Hepatocyte (in vitro differentiated cells): Measurements from ENCODE around the gene GPD1L. TPM values are rescaled to one million over a fixed set of nuclear protein-coding genes. Genes with fewer than 3 reads are reported as not detected.

Experiments used
- DNase-seq: peaks from one replicate; pipeline ENCODE4 v3.0.0-alpha.2; 2016; ENCODE audit warnings: low spot score
- H2AFZ ChIP-seq: fragments of 200-600 bp; sonication (generic); 2 replicates; pipeline ENCODE4 v1.6.0; 2016; ENCODE audit warnings: antibody characterized with exemption, mild to moderate bottlenecking
- H3K27ac ChIP-seq: fragments of 200-600 bp; sonication (generic); 2 replicates; pipeline ENCODE4 v1.5.1; 2016; ENCODE audit warnings: mild to moderate bottlenecking
- H3K27me3 ChIP-seq: fragments of 200-600 bp; sonication (generic); 2 replicates; pipeline ENCODE4 v1.6.1; 2016
- H3K36me3 ChIP-seq: fragments of 200-600 bp; sonication (generic); replicated peaks from 2 replicates; pipeline ENCODE4 v1.5.1; 2016; ENCODE audit warnings: low read depth; ENCODE audit not compliant: insufficient read depth
- H3K4me1 ChIP-seq: fragments of 200-600 bp; sonication (generic); 2 replicates; pipeline ENCODE4 v1.5.1; 2016; ENCODE audit warnings: mild to moderate bottlenecking, moderate library complexity; ENCODE audit not compliant: insufficient read depth
- H3K4me2 ChIP-seq: fragments of 200-600 bp; sonication (generic); 2 replicates; pipeline ENCODE4 v1.6.0; 2016
- H3K4me3 ChIP-seq: fragments of 200-600 bp; sonication (generic); 2 replicates; pipeline ENCODE4 v1.5.1; 2016; ENCODE audit warnings: mild to moderate bottlenecking
- H3K79me2 ChIP-seq: fragments of 200-600 bp; sonication (generic); 2 replicates; pipeline ENCODE4 v1.6.0; 2017; ENCODE audit warnings: mild to moderate bottlenecking
- H3K9me2 ChIP-seq: fragments of 200-600 bp; sonication (generic); replicated peaks from 2 replicates; pipeline ENCODE4 v1.6.0; 2017; ENCODE audit warnings: mild to moderate bottlenecking; ENCODE audit not compliant: insufficient read depth
- H3K9me3 ChIP-seq: fragments of 200-600 bp; sonication (generic); 2 replicates; pipeline ENCODE4 v1.5.1; 2016; ENCODE audit warnings: low read depth, mild to moderate bottlenecking
- H4K20me1 ChIP-seq: fragments of 200-600 bp; sonication (generic); 2 replicates; pipeline ENCODE4 v1.6.0; 2016; ENCODE audit warnings: mild to moderate bottlenecking; ENCODE audit not compliant: insufficient read depth, poor library complexity, severe bottlenecking
- CTCF ChIP-seq: fragments of 200-600 bp; sonication (generic); IDR thresholded peaks from 2 replicates; pipeline ENCODE4 v1.5.1; 2016; ENCODE audit warnings: antibody characterized with exemption, mild to moderate bottlenecking; ENCODE audit not compliant: poor library complexity
- EZH2 ChIP-seq: fragments of 200-600 bp; sonication (generic); IDR thresholded peaks from 2 replicates; pipeline ENCODE4 v1.6.1; 2016; ENCODE audit warnings: antibody characterized with exemption, mild to moderate bottlenecking, borderline replicate concordance
- EZH2phosphoT487 ChIP-seq: fragments of 200-600 bp; sonication (generic); IDR thresholded peaks from one replicate; pipeline ENCODE4 v1.6.1; 2018; ENCODE audit warnings: antibody characterized with exemption, mild to moderate bottlenecking, low read depth, moderate library complexity; ENCODE audit not compliant: unreplicated experiment, severe bottlenecking
- WGBS: methylation state at CpG from one replicate; pipeline ENCODE4 v1.1.6; 2016; ENCODE audit warnings: low lambda C conversion rate; ENCODE audit errors: missing lambda C conversion rate; 5-methylcytosine and 5-hydroxymethylcytosine counted together
- polyA plus RNA-seq: library from polyadenylated mRNA; unstranded; fragments of >200 nt; fragmentation: Nextera tagmentation; extraction: Ambion mirVana; gene quantifications from 2 replicates; pipeline ENCODE4 v1.2.1, GENCODE V29; 2016
- total RNA-seq: library from RNA; depleted of rRNA; stranded (reverse); fragments of >200 nt; gene quantifications from 2 replicates; pipeline ENCODE4 v1.2.3, GENCODE V29; 2014

The GPD1L gene
- total and polyA plus RNA-seq, 2 experiments from 2014 or later: 6.8 to 15.2 TPM

- no peak overlapping the region for H3K4me2 ChIP-seq
- TF ChIP-seq EZH2phosphoT487 (no peak), CTCF (no peak), EZH2 (no peak)
- H3K4me3 ChIP-seq: no peak overlapping the region
- no peaks in the 10 kb centered on the region for H4K20me1 ChIP-seq
- H3K9me3 ChIP-seq: no peaks in the 10 kb centered on the region
- no peaks in the 10 kb centered on the region for H3K4me1 ChIP-seq
- H3K79me2 ChIP-seq: peaks cover under 1% of the 10 kb centered on the region
- no peaks in the 10 kb centered on the region for H3K36me3 ChIP-seq
- WGBS: 67% methylated on average over 2 of the region's 2 CpGs
- no peak overlapping the region for H2AFZ ChIP-seq
- no peak for DNase-seq
- no peaks in the 10 kb centered on the region for H3K27me3 ChIP-seq
- H3K9me2 ChIP-seq: no peaks in the 10 kb centered on the region
- no peak overlapping the region for H3K27ac ChIP-seq
Measured at GRCh38 chr3:32132706-32133105, 26.3 kb downstream of the GPD1L start.

DNA sequence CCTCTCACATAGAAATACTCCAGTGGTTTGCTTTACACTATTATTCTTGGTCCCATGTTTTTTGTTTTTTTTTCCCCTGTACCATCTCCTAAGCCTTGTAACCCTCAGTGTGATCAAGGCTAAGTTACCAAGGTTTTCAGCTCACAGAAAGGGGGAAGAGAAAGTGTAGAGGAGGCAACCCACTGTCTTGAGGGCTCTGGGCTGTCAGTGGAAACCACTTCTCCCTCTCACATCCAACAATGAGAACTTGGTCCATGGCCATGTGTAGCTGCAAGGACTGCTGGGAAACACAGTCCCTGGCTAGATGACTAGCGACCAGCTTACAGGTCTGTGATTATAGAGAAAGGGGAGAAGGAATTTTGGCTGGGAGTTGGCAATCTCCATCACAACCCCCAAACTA lies 30.3 kb downstream of the GPD1L start:
- 100% methylated on average over 1 of the region's 1 CpG for WGBS
- no peaks in the 10 kb centered on the region for H3K4me1 ChIP-seq

DNA sequence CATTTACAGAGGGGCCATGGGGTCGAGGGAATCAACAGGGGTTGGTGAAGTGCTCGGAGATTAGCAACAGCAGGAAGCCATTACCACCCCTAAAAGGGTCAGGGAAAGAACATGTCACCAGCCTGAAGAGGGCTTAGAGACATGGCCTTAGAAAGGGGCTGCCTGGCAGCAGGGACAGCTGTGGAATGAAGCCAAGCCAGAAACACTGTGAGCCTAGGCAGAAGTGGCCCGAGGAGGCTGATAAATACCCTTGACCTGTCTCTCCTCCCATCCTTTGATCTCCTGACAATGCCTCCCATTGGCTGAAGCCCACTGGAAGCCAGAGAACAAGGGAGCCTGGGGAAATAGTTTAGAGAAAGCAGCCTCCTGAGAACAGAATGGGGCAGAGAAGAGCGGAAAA lies 31.4 kb downstream of the GPD1L start:
- Histone ChIP-seq H3K4me1 (no peaks in the 10 kb centered on the region), H3K36me3 (no peaks in the 10 kb centered on the region), H3K27ac (no peak overlapping the region), H4K20me1 (no peaks in the 10 kb centered on the region), H3K4me3 (no peak overlapping the region), H3K4me2 (no peak overlapping the region), H3K27me3 (no peaks in the 10 kb centered on the region), H3K9me3 (no peaks in the 10 kb centered on the region), H2AFZ (no peak overlapping the region), H3K9me2 (no peaks in the 10 kb centered on the region), H3K79me2 (no peaks in the 10 kb centered on the region)
- WGBS: 52% methylated on average over 4 of the region's 4 CpGs
- DNase-seq: no peak
- TF ChIP-seq EZH2 (no peak), EZH2phosphoT487 (no peak), CTCF (no peak)

More for the DNA sequence above, 30.3 kb downstream of the GPD1L start:
- Histone ChIP-seq H3K79me2 (no peaks in the 10 kb centered on the region), H3K27me3 (no peaks in the 10 kb centered on the region), H3K27ac (no peak overlapping the region), H3K9me2 (no peaks in the 10 kb centered on the region), H3K9me3 (no peaks in the 10 kb centered on the region), H4K20me1 (no peaks in the 10 kb centered on the region), H3K4me2 (no peak overlapping the region), H3K4me3 (no peak overlapping the region), H2AFZ (no peak overlapping the region), H3K36me3 (no peaks in the 10 kb centered on the region)
- no peak for DNase-seq
- TF ChIP-seq CTCF (no peak), EZH2phosphoT487 (no peak), EZH2 (no peak)

DNA sequence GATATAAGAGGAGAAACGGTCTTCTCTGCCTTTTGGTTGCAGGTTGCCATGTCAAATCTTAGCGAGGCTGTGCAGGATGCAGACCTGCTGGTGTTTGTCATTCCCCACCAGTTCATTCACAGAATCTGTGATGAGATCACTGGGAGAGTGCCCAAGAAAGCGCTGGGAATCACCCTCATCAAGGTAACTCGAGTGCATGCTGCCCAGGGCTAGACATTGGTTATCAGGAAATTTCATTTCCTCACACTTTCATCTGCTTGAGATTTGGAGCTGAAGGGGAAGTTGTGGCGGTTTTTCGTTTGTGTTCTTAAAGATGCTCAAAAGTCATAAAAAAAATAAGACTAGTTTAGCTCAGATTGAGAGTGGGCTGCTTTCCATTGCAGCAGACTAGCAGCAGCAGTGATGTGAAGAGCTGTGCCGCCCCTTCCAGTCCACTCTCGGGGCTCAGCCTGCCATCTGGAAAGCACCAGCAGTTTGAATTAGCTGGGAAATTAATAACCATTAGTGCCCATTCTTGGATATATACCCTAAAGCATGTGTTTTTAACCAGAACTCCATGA lies 32.2 kb downstream of the GPD1L start:
- H4K20me1 ChIP-seq: no peaks in the 10 kb centered on the region
- DNase-seq: no peak
- no peaks in the 10 kb centered on the region for H3K9me2 ChIP-seq
- no peak overlapping the region for H3K4me2 ChIP-seq
- 75% methylated on average over 8 of the region's 8 CpGs for WGBS
- TF ChIP-seq CTCF (no peak), EZH2phosphoT487 (no peak)
- no peaks in the 10 kb centered on the region for H3K4me1 ChIP-seq
- H3K9me3 ChIP-seq: no peaks in the 10 kb centered on the region
- H3K79me2 ChIP-seq: no peaks in the 10 kb centered on the region
- H3K36me3 ChIP-seq: no peaks in the 10 kb centered on the region
- H2AFZ ChIP-seq: no peak overlapping the region
- no peak overlapping the region for H3K4me3 ChIP-seq
- no peak overlapping the region for H3K27ac ChIP-seq
- no peaks in the 10 kb centered on the region for H3K27me3 ChIP-seq
